Activated CD8-positive, alpha-beta memory T cell treated with anti-CD3 and anti-CD28 coated beads, Interleukin-2, amount 50 U/mL, for 4 hours (primary cell): ENCODE results near the gene PODXL2.
"Not testable (repeated sequence)": the region's sequence is repeated elsewhere in the genome, so short reads cannot be mapped to it uniquely, and the experiment has no call there.

Source experiments
- DNase-seq: peaks from one replicate; pipeline ENCODE4 v3.0.0-alpha.2; 2020

Gene PODXL2

DNA sequence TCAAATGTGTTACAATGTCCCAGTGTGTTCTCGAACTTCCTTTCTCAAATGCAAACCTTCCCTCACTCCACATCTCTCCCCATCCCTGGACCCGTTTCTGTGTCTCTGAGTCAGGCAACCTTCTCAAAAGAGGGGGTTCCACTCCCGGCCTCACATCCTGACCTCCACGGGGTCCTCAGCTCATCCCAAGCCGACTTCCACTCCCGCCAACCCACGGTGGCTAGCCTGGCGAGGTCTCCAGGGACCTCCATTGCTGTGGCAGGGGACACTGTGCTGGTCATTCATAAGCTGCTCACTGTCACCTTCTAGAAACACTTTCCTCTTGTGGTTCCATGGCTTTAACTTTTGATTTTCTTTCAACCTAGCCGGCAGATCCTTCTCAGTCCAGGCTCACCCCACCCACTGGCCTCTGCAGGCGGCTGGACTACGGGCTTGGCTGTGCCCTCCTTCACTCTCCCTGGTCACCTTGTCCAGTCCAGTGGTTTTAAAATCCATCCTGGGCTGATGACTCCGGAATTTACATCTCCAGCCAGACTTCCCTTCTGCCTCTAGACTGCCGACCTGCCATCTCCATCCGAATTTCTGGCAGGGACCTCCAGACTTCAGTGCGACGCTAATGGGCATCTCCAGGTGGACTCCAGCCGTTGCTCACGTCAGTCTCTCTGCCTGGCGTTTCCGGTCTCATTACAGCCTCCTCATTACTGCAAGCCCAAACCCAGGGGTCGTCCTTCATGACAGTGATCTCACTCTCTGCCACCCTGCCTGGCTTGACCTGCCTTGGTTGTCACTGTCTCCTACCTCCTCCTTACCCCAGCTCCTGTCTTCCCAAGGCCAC is 63.7 kb downstream of the PODXL2 start:
- no peak for DNase-seq

- no peak for DNase-seq
These were observed 64.4 kb downstream of the PODXL2 start for GRCh38 chr3:127693336-127693843.

GRCh38 chr3:127694467-127695215 is 65.7 kb downstream of the PODXL2 start:
- peak; percentile 35 for DNase-seq

DNA sequence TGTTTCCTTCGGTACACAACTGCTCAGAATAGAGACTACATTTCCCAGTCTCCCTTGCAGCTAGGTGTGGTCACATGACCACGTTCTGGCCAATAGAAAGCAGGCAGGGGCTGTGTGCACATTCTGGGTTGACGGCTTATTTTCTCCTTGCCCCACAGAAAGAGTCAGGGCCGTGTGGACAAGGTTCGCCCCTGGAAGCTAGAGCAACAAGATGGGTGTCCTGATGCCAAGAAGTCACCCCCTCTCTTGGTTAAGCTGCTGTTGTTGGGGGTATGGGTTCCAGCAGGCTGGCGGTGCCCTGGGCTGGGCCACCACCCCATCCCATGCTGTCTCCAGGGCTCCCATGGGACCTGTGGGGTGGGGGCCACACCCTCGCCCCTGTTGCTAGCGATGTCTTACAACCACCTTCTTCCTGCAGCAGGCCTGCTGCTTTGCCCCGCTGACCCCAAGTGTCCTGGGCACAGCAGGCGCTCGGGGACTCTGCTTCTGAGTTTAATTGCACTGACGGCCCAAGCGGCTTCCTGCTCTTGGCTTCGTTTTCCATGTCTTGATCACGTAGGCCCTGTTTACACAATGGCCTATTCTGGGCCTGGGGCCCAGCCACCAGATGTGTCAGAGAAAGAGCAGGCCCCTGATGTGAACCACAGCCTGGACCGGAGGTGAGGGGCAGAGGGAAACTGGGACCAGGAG is 68.7 kb downstream of the PODXL2 start:
- DNase-seq, result no peak

GRCh38 chr3:127698286-127698685 is 69.3 kb downstream of the PODXL2 start:
- DNase-seq, result no peak

DNA sequence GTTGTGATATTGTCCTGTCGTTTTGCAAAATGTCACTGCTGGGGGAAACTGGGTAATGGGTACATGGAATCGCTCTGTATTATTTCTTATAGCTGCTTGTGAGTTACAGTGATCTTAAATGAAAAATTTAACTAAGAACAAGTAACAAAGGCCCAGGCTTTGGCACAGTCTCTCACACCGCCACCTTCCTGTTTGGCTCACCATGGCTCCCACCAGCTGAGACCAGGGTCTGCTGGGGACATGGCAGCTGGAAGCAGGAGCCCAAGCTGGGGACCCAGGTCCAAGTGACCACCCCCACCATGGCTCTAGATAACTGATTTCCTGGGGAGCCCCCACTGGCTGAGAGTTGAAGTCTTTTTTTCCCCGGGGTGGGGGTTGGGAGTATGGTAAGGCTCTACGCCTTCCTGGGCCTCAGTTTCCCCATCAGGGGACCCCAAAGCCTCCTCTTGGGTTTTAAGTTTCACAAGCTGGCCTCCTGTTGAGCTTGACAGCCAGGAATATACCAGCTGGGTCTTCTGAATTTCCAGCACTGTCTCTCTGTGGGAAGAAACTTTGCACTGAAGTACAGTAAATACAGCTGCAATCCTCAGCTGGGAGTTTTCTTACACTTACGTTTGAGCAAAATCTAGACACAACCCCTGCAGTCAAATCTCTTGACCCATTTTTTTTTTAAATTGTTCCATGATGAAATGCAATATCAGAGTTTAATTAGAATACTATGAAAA is 69.9 kb downstream of the PODXL2 start:
- DNase-seq, result no peak

DNA sequence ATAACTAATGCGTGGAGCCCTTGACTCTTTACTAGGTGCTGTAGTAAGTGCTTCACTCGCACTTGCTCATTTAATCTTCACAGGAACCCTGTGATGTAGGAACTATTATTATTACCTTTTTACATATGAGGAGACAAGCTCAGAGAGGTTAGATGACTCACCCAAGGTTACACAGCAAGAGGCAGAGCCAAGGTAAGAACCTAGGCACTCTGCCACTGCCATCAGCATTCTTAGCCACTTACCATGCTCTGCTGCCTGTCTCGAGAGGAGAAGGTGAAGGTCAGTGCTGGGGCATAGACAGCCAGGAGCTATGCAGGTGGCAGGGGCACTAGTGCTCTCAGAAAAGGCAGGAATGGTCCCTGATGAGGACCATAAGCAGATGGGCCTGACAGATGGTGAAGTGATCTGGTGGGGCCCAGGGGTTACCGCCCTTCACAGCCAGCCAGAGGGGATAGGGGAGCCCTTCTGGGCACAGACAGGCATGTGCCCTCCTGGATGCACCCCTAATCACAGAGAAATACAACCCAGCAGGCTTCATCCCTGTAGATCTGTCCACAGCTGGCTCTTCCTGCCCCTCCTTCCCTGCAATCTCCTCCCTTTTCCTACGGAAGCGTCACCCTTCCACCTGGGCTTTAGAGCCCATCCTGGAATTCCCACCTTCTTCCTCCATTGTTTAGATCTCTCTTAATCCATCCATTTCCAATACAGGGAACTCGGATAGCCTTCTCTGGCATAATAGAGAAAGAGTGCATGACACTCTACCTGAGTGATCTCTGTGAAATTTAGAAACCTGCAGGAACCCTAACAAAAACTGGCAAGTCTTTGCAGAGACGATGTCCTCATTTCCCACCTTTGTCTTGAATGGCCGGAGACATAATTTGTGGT is 70.7 kb downstream of the PODXL2 start:
- no peak for DNase-seq

GRCh38 chr3:127700406-127700805 is 71.4 kb downstream of the PODXL2 start:
- no peak for DNase-seq

- DNase-seq, result no peak
These were observed 72.4 kb downstream of the PODXL2 start for GRCh38 chr3:127701280-127701911.

- no peak for DNase-seq
These were observed 73.2 kb downstream of the PODXL2 start for GRCh38 chr3:127702151-127702578.

DNA sequence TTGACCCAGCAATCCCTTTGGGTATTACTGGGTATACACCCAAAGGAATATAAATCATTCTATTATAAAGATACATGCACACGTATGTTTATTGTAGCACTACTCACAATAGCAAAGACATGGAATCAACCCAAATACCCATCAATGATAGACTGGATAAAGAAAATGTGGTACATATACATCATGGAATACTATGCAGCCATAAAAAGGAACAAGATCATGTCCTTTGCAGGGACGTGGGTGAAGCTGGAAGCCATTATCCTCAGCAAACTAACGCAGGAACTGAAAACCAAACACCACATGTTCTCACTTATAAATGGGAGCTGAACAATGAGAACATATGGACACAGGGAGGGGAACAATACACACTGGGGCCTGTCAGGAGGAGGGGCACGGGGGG is 75.9 kb downstream of the PODXL2 start:
- not testable (repeated sequence) for DNase-seq

DNA sequence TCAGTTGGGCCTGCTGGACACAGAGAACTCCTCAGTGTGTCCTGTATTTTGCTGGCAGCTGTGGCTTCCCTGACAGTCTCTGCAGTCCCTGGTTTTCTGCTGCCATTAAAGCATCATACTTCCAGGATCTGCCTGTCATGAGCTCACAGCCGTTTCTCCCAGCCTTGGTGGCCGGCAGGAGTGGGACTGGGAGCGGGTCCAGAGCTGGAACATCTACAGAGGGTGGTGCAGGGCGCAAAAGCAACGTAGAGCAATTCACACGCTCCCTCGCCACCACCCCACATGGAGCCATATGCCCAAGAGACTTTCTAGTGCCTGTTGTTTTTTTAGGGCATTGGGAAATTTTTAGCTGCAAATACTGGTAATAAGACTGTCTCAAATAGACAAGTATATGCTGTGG is 77.3 kb downstream of the PODXL2 start:
- no peak for DNase-seq

GRCh38 chr3:127706785-127707351 is 77.9 kb downstream of the PODXL2 start:
- no peak for DNase-seq

GRCh38 chr3:127707851-127708411 is 78.9 kb downstream of the PODXL2 start:
- DNase-seq, result no peak

DNA sequence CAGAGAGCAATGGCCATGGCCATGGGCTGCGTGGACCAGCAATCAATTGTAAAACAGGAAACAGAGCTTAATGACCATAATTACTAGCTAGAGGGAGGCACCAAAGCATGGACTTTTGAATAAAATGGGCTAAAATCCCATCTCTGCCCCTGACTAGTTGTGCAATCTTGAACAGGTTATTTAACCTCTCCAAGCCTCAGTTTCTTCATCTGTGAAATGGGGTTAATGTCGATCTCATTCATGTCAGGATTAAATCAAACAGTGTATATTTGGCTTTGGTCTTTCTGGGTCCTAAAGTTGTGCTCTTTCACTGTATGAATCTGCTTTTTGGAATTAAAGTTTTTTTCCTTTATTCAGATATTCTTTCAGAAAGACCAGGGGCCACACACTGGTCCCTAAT is 79.9 kb downstream of the PODXL2 start:
- no peak for DNase-seq

DNA sequence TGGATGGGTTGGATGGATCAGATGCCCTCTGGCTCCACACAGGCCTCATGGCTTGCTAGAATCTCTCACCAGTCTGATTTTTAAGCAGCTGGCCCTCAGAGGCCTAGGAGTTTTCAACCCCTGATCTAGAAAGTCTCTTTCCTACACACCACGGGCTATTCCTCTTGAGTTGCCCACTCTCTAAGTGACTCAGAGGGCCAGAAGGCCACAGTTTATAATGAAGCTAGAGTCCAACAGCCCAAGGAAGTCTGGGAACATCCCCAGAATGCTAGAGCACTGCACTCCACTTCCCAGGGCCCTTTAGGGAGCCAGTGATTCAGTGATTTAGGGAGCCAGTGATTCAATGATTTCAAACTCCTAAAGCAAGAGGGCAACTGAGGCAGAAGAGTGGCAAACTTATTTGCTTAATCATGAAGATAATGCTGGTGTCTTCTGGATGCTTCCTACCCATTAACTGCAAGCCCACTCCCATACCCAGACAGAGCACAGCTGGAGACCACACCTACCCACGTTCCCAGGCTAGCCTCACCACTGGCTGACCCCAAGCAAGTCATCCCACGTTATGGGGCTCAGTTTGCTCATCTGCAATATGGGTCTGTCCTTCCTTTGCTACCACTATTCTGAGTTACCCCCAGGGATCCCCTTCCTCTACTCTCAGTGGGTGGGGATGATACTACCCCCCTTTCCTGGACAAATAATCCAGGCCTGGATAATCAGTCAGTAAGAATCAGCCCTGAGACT is 80.5 kb downstream of the PODXL2 start:
- DNase-seq, result no peak

GRCh38 chr3:127710155-127710941 is 81.4 kb downstream of the PODXL2 start:
- DNase-seq, result no peak

DNA sequence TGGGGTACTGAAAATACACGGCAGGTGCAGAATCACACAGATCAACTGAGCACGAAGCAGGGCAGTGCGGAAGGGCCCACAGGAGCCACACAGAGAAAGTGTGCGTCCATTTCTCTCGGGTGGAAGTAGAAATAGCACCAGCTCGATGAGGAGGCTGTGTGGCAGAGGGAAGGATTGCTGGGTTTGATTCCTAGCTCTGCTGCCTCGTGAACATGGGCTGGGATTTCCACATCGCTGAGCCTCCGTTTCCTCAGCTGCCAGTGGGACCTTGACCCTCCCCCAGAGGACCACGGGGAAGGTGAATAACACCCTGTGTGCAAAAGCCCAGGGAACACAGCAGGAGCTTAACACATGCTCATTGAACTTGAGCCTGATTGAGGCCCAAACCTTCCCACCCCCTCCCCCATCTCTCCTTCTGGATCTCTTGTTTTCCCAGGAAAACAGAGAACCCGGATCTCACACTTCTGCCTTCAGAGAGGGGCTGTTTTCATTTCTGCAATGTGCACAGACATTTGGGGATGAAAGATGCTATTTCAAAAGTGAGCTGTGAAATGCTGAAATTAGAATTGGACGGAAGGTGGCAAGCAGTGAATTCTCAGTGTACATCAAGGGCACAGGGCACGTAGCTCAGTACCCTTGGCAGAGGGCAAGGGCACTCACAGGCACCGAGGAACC is 82.2 kb downstream of the PODXL2 start:
- no peak for DNase-seq
